KOPT-K1 (cell line): ENCODE measurements around the gene CDHR5.

ENCODE experiments used
- H3K27ac ChIP-seq: fragments of 200-600 bp; sonication (generic); 2 replicates; pipeline ENCODE4 v1.5.1; 2016; ENCODE audit warnings: antibody characterized with exemption, mild to moderate bottlenecking, low read depth, low read length; ENCODE audit not compliant: poor library complexity, severe bottlenecking
- H3K36me3 ChIP-seq: fragments of 200-600 bp; sonication (generic); 2 replicates; pipeline ENCODE4 v1.5.1; 2017; ENCODE audit warnings: antibody characterized with exemption, mild to moderate bottlenecking, low read length, moderate library complexity; ENCODE audit not compliant: insufficient read depth
- H3K9me3 ChIP-seq: fragments of 200-600 bp; sonication (generic); 2 replicates; pipeline ENCODE4 v1.5.1; 2017; ENCODE audit warnings: antibody characterized with exemption, low read length, mild to moderate bottlenecking; ENCODE audit not compliant: insufficient read depth, poor library complexity, severe bottlenecking

CDHR5 gene

DNA sequence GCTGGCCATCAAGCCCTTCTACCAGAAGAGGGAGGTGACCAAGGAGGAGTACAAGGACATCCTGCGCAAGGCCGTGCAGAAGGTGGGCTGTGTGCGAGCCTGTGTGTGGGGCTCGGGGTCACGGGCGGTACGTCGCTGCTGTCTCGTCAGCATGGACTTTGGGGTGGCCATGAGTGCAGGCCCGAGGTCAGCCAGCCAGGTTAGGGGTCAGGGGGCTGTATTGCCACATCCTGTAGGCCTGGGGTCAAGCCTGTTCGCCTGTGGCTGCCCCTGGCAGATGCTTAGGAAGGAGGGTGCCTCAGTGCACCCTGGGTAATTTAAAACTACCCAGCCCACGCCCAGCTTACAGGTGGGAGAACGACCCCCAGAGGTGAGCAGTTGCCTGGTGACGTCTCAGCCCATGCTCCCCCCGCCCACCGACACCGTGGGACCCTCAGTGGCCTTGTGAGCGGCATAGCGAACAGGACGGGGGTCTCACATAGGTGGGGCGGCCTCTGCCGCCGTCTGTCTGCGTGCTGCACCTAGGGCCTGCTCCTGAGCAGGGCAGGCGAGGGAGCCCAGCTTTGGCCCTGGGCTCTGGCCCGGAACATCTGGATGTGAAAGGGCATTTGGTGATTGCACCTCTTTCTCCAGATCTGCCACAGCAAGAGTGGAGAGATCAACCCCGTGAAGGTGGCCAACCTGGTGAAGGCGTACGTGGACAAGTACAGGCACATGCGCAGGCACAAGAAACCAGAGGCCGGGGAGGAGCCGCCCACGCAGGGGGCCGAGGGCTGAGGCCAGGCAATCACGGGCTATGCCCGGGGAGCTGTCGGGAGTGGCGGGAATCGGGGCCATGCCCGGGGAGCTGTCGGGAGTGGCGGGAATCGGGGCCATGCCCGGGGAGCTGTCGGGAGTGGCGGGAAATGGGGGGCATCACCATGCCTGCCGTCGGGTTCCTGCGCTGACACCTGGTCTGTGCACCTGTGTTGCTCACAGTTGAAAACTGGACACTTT lies 13.5 kb downstream of the CDHR5 start:
- Histone ChIP-seq H3K27ac (no peak overlapping the region), H3K9me3 (no peaks in the 10 kb centered on the region), H3K36me3 (peaks cover 77% of the 10 kb centered on the region)

GRCh38 chr11:610146-610801 lies 14.5 kb downstream of the CDHR5 start:
- Histone ChIP-seq H3K36me3 (peaks cover 87% of the 10 kb centered on the region), H3K9me3 (no peaks in the 10 kb centered on the region), H3K27ac (no peak overlapping the region)

DNA sequence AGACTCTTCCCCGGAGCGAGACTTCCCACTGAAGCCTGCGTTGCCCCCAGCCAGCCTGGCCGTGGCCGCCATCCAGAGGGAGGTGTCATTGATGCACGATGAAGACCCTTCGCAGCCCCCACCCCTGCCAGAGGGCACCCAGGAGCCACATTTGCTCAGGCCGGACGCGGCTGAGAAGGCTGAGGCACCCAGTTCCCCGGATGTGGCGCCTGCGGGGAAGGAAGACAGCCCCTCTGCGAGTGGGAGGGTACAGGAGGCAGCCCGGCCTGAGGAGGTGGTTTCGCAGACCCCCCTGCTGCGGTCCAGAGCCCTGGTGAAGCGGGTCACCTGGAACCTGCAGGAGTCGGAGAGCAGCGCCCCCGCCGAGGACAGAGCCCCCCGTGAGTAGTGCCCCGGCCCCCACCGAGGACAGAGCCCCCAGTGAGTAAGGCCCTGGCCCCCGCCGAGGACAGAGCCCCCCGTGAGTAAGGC lies 15.4 kb downstream of the CDHR5 start:
- H3K9me3 ChIP-seq, result no peaks in the 10 kb centered on the region
- no peak overlapping the region for H3K27ac ChIP-seq
- peaks cover 94% of the 10 kb centered on the region for H3K36me3 ChIP-seq

DNA sequence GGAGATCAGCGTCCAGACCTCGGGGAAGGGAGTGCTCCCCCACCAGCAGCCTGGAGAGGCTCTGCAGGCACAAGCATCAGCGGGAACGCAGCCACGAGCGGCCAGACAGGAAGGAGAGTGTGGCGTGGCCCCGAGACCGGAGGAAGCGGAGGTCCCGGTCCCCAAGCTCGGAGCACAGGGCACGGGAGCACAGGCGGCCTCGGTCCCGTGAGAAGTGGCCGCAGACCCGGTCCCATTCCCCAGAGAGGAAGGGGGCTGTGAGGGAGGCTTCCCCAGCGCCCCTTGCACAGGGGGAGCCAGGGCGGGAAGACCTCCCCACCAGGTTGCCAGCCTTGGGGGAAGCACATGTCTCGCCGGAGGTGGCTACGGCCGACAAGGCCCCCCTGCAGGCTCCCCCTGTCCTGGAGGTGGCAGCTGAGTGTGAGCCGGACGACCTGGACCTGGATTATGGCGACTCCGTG lies 15.9 kb downstream of the CDHR5 start:
- Histone ChIP-seq H3K36me3 (peaks cover 96% of the 10 kb centered on the region), H3K9me3 (no peaks in the 10 kb centered on the region), H3K27ac (no peak overlapping the region)

DNA sequence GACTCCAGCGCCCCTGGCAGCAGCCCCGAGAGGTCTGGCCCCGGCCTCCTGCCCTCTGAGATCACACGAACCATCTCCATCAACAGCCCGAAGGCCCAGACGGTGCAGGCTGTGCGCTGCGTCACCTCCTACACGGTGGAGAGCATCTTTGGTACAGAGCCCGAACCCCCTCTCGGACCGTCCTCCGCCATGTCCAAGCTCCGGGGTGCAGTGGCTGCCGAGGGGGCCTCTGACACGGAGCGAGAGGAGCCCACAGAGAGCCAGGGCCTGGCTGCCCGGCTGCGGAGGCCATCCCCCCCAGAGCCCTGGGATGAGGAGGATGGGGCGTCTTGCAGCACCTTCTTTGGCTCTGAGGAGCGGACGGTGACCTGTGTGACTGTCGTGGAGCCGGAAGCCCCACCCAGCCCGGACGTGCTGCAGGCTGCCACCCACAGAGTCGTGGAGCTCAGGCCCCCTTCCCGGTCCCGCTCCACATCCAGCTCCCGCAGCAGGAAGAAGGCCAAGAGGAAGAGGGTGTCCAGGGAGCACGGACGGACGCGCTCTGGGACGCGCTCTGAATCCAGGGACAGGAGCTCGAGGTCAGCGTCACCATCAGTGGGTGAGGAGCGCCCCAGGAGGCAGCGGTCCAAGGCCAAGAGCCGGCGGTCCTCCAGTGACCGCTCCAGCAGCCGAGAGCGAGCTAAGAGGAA lies 16.6 kb downstream of the CDHR5 start:
- peaks cover 100% of the 10 kb centered on the region for H3K36me3 ChIP-seq
- no peaks in the 10 kb centered on the region for H3K9me3 ChIP-seq
- no peak overlapping the region for H3K27ac ChIP-seq

DNA sequence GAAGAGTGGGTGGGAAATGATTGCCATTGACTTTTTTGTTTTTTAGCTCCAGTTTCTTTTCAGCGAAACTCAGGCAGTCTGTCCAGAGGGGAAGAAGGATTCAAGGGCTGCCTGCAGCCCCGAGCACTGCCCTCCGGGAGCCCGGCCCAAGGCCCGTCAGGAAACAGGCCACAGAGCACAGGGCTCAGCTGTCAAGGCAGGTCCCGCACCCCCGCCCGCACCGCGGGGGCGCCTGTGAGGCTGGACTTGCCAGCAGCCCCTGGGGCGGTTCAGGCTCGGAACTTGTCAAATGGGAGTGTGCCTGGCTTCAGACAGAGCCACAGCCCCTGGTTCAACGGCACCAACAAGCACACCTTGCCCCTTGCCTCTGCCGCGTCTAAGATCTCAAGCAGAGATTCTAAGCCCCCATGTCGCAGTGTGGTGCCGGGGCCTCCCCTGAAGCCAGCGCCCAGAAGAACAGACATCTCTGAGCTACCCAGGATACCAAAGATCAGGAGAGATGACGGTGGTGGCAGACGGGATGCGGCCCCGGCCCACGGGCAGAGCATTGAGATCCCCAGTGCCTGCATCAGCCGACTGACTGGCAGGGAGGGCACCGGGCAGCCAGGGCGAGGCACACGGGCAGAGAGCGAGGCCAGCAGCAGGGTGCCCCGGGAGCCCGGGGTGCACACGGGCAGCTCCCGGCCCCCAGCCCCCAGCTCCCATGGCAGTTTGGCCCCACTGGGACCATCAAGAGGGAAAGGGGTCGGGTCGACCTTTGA lies 17.6 kb downstream of the CDHR5 start:
- Histone ChIP-seq H3K36me3 (peaks cover 100% of the 10 kb centered on the region), H3K9me3 (no peaks in the 10 kb centered on the region)

GRCh38 chr11:606245-606644 lies 18.5 kb downstream of the CDHR5 start:
- peaks cover 100% of the 10 kb centered on the region for H3K36me3 ChIP-seq
- H3K9me3 ChIP-seq, result no peaks in the 10 kb centered on the region
- no peak overlapping the region for H3K27ac ChIP-seq

More for the DNA sequence above, 17.6 kb downstream of the CDHR5 start:
- H3K27ac ChIP-seq, result no peak overlapping the region

DNA sequence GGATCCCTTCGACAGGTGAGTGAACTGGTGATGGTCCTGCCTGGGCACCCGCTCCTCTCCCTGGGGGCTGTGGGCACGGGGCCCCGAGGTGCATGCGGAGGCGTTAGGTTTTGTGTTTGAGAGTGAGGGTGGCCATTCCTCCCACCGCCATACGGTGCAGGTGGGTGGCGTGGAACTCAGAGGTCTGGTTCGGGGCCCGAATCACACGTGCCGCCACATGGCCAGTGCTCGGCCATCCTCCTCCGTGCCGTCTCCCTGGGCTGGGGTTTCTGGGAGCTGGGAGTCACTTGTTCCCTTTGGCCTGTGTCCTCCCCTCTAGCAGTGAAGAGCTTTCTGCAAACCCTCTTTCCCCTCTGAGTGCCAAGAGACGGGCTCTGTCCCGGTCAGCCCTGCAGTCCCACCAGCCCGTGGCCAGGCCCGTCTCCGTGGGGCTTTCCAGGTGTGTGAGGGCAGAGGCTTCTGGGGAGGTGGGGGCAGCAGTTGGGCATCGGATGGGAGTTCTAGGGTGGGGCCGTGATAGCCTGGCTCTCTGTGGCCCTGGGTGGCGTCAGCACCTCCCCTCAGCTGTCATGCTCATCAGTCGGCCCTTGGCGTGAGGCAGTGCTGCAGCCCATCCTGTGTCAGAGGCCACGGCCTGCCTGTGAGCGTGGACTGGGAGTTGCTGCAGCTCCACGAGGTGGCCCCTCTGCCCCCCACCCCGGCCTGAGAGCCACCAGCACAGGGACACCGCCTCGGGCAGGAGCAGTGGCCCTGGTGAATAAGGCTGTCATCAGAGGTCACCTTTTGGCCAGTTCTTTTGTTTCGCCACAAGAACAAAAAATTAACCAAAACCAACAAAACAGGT lies 19.2 kb downstream of the CDHR5 start:
- peaks cover 100% of the 10 kb centered on the region for H3K36me3 ChIP-seq
- H3K27ac ChIP-seq, result no peak overlapping the region
- H3K9me3 ChIP-seq, result no peaks in the 10 kb centered on the region

- Histone ChIP-seq H3K27ac (no peak overlapping the region), H3K9me3 (no peaks in the 10 kb centered on the region), H3K36me3 (peaks cover 99% of the 10 kb centered on the region)
Measured at GRCh38 chr11:603154-603553, 21.6 kb downstream of the CDHR5 start.

DNA sequence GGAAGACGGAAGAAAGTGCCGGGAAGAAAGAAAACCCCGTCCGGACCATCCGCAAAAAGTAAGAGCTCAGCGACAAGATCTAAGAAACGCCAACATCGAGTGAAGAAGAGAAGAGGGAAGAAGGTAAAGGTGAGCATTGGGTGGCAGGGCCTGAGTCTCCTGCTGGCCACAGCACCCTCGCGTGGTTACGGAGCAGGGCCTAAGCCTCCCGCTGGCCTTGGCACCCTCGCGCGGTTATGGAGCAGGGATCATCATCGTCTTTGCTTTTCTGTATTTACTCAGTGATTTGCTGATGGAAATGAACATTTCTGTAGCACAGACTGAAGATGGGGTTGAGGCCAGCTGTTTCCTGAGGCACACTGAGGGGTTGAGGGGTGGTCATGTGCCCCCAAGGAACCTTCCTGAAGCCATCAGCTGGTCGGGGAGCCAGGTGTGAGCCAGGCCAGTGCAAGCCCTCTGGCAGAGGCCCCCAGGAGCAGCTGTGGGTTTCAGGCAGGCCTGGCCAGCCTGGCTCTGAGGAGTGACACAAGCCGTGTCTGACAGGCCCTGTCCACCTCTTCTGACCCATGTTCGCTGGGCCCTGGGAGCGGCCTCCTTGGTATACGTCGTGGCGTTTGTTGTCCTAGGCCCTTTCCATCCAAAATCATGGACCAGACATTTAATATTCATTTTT lies 23.0 kb downstream of the CDHR5 start:
- no peak overlapping the region for H3K27ac ChIP-seq
- H3K36me3 ChIP-seq, result peaks cover 99% of the 10 kb centered on the region
- H3K9me3 ChIP-seq, result no peaks in the 10 kb centered on the region

GRCh38 chr11:598005-598680 lies 26.6 kb downstream of the CDHR5 start:
- H3K27ac ChIP-seq, result no peak overlapping the region
- peaks cover 99% of the 10 kb centered on the region for H3K36me3 ChIP-seq
- H3K9me3 ChIP-seq, result no peaks in the 10 kb centered on the region

GRCh38 chr11:597166-597725 lies 27.5 kb downstream of the CDHR5 start:
- no peak overlapping the region for H3K27ac ChIP-seq
- no peaks in the 10 kb centered on the region for H3K9me3 ChIP-seq
- peaks cover 99% of the 10 kb centered on the region for H3K36me3 ChIP-seq

- Histone ChIP-seq H3K27ac (no peak overlapping the region), H3K9me3 (no peaks in the 10 kb centered on the region), H3K36me3 (peaks cover 99% of the 10 kb centered on the region)
Measured at GRCh38 chr11:596374-596773, 28.4 kb downstream of the CDHR5 start.
